ENCODE measurements around the gene NEU3.
"Not testable (repeated sequence)": the region's sequence is repeated elsewhere in the genome, so short reads cannot be mapped to it uniquely, and the experiment has no call there.

Gene NEU3

DNA sequence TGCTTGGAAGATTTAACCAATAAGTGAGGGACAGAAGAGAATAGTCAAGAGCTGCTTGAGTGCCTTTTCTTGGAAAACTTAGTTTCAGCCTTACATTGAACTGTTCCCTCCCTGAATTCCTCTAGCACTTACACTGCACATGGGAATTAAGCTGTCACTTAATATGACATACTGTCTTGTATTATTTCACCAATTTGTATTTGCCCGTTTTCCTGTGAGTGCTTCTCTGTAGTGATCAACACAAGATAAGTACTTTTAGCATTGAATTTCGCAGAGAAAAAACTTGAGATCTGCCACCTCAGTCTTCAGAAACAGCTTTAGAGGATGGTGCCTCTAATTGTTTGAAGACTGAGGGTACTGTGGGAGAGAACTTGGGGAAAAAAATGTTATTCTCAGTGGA, 36.0 kb upstream of the NEU3 start:
- no peaks in the 10 kb centered on the region for H3K9me3 ChIP-seq (ENCODE audit: control insufficient read depth in 5 of 5, low read length in 5 of 5)
- no peaks in the 10 kb centered on the region for H3K27me3 ChIP-seq (ENCODE audit: control insufficient read depth in 5 of 5, insufficient read depth in 4 of 5, low read length in 5 of 5)
- H3K27ac ChIP-seq (ENCODE audit: low read depth, low read length): no peak overlapping the region
- peak overlapping the region in 1 of 5 donors; percentile 53 for H3K9ac ChIP-seq (ENCODE audit: low read length in 5 of 5)
- H3K4me3 ChIP-seq (ENCODE audit: low read depth in 1 of 5, low read length in 5 of 5): no peak overlapping the region
- H3K4me1 ChIP-seq (ENCODE audit: control insufficient read depth in 5 of 5, insufficient read depth in 5 of 5, low read length in 5 of 5): peaks cover 2 to 37% (median 30%) of the 10 kb centered on the region in 5 donors
- peaks cover 0 to 11% (median 3%) of the 10 kb centered on the region in 5 donors for H3K36me3 ChIP-seq (ENCODE audit: control insufficient read depth in 5 of 5, insufficient read depth in 5 of 5, low read length in 5 of 5)

- Histone ChIP-seq H3K9me3 (ENCODE audit: control insufficient read depth in 5 of 5, low read length in 5 of 5) (no peaks in the 10 kb centered on the region), H3K27me3 (ENCODE audit: control insufficient read depth in 5 of 5, insufficient read depth in 4 of 5, low read length in 5 of 5) (no peaks in the 10 kb centered on the region), H3K27ac (ENCODE audit: low read depth, low read length) (no peak overlapping the region), H3K9ac (ENCODE audit: low read length in 5 of 5) (no peak overlapping the region), H3K4me1 (ENCODE audit: control insufficient read depth in 5 of 5, insufficient read depth in 5 of 5, low read length in 5 of 5) (peaks cover 0 to 36% (median 32%) of the 10 kb centered on the region in 5 donors), H3K36me3 (ENCODE audit: control insufficient read depth in 5 of 5, insufficient read depth in 5 of 5, low read length in 5 of 5) (peaks cover 0 to 11% (median 3%) of the 10 kb centered on the region in 5 donors), H3K4me3 (ENCODE audit: low read depth in 1 of 5, low read length in 5 of 5) (no peak overlapping the region)
Measured at GRCh38 chr11:74953451-74953850, 35.3 kb upstream of the NEU3 start.

- H3K4me3 ChIP-seq (ENCODE audit: low read depth in 1 of 5, low read length in 5 of 5): no peak overlapping the region
- H3K27me3 ChIP-seq (ENCODE audit: control insufficient read depth in 5 of 5, insufficient read depth in 4 of 5, low read length in 5 of 5): no peaks in the 10 kb centered on the region
- H3K27ac ChIP-seq (ENCODE audit: low read depth, low read length): no peak overlapping the region
- peaks cover 0 to 11% (median 3%) of the 10 kb centered on the region in 5 donors for H3K36me3 ChIP-seq (ENCODE audit: control insufficient read depth in 5 of 5, insufficient read depth in 5 of 5, low read length in 5 of 5)
- H3K9ac ChIP-seq (ENCODE audit: low read length in 5 of 5): no peak overlapping the region
- peaks cover 0 to 39% (median 32%) of the 10 kb centered on the region in 5 donors for H3K4me1 ChIP-seq (ENCODE audit: control insufficient read depth in 5 of 5, insufficient read depth in 5 of 5, low read length in 5 of 5)
- H3K9me3 ChIP-seq (ENCODE audit: control insufficient read depth in 5 of 5, low read length in 5 of 5): no peaks in the 10 kb centered on the region
Measured at GRCh38 chr11:74954199-74954598, 34.5 kb upstream of the NEU3 start.

- peaks cover 0 to 21% (median 10%) of the 10 kb centered on the region in 5 donors for H3K4me1 ChIP-seq (ENCODE audit: control insufficient read depth in 5 of 5, insufficient read depth in 5 of 5, low read length in 5 of 5)
- H3K27me3 ChIP-seq (ENCODE audit: control insufficient read depth in 5 of 5, insufficient read depth in 4 of 5, low read length in 5 of 5): no peaks in the 10 kb centered on the region
- H3K36me3 ChIP-seq (ENCODE audit: control insufficient read depth in 5 of 5, insufficient read depth in 5 of 5, low read length in 5 of 5): peaks cover 0 to 11% (median 3%) of the 10 kb centered on the region in 5 donors
- no peak overlapping the region for H3K27ac ChIP-seq (ENCODE audit: low read depth, low read length)
- H3K9me3 ChIP-seq (ENCODE audit: control insufficient read depth in 5 of 5, low read length in 5 of 5): no peaks in the 10 kb centered on the region
- H3K9ac ChIP-seq (ENCODE audit: low read length in 5 of 5): peak overlapping the region in 1 of 5 donors; percentile 13
- no peak overlapping the region for H3K4me3 ChIP-seq (ENCODE audit: low read depth in 1 of 5, low read length in 5 of 5)
Measured at GRCh38 chr11:74956397-74957015, 32.2 kb upstream of the NEU3 start.

DNA sequence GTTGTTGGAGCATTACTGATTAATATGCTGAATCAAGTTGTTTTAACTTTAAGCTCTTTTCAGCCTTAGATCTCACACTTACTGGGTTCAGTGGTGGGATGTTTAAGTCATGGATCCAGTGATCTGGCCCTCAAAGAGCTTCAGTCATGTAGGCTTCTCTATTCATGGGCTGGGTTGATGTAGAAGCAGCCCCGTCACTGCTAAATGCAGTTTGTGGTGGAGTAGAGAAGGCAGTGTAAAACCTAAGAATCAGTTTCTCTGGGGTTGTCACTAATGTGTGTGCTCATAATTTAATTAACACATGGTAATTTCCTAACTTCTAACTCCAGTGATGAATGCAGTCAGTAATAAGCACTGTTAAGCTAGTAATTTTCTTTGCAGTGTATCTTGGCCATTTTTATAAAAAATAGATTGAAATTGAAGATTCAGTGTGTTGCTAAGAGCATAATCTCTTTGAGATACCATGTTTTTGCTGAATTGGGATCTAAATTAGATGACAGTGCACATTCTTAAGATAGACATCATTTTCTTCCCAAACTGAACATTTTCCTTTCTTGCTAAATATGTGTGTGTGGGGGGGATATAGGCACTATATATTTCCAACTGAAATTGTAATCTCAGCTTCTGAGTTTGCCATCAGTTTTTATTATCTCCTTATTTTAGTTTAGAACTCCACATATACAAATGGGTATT, 30.6 kb upstream of the NEU3 start:
- no peaks in the 10 kb centered on the region for H3K9me3 ChIP-seq (ENCODE audit: control insufficient read depth in 5 of 5, low read length in 5 of 5)
- H3K4me1 ChIP-seq (ENCODE audit: control insufficient read depth in 5 of 5, insufficient read depth in 5 of 5, low read length in 5 of 5): peaks cover 0 to 12% (median 9%) of the 10 kb centered on the region in 5 donors
- H3K9ac ChIP-seq (ENCODE audit: low read length in 5 of 5): no peak overlapping the region
- H3K27me3 ChIP-seq (ENCODE audit: control insufficient read depth in 5 of 5, insufficient read depth in 4 of 5, low read length in 5 of 5): no peaks in the 10 kb centered on the region
- no peak overlapping the region for H3K27ac ChIP-seq (ENCODE audit: low read depth, low read length)
- H3K36me3 ChIP-seq (ENCODE audit: control insufficient read depth in 5 of 5, insufficient read depth in 5 of 5, low read length in 5 of 5): peaks cover 0 to 8% (median 2%) of the 10 kb centered on the region in 5 donors
- no peak overlapping the region for H3K4me3 ChIP-seq (ENCODE audit: low read depth in 1 of 5, low read length in 5 of 5)

GRCh38 chr11:74960128-74960527, 28.6 kb upstream of the NEU3 start:
- not testable (repeated sequence) for H3K27me3 ChIP-seq (ENCODE audit: control insufficient read depth in 5 of 5, insufficient read depth in 4 of 5, low read length in 5 of 5); H3K4me3 ChIP-seq (ENCODE audit: low read depth in 1 of 5, low read length in 5 of 5); H3K9me3 ChIP-seq (ENCODE audit: control insufficient read depth in 5 of 5, low read length in 5 of 5); H3K27ac ChIP-seq (ENCODE audit: low read depth, low read length); H3K9ac ChIP-seq (ENCODE audit: low read length in 5 of 5); H3K36me3 ChIP-seq (ENCODE audit: control insufficient read depth in 5 of 5, insufficient read depth in 5 of 5, low read length in 5 of 5)
- peaks cover 0 to 12% (median 9%) of the 10 kb centered on the region in 5 donors for H3K4me1 ChIP-seq (ENCODE audit: control insufficient read depth in 5 of 5, insufficient read depth in 5 of 5, low read length in 5 of 5)

DNA sequence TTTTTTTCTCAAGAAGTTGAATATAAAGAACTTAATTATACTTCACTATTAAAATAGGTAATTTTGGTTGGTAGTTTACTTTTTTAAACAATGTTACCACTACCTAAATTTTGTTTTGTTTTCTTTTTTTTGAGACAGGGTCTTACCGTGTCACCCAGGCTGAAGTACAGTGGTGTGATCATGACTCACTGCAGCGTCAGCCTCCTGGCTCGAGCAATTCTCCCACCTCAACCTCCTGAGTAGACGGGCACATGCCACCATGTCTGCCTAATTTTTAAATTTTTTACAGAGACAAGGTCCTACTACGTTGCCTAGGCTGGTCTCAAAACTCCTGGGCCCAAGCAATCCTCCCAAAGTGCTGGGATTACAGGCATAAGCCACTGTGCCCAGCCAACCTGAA, 22.1 kb upstream of the NEU3 start:
- no peak overlapping the region for H3K27ac ChIP-seq (ENCODE audit: low read depth, low read length)
- no peaks in the 10 kb centered on the region for H3K4me1 ChIP-seq (ENCODE audit: control insufficient read depth in 5 of 5, insufficient read depth in 5 of 5, low read length in 5 of 5)
- peaks cover 18 to 41% (median 19%) of the 10 kb centered on the region in 5 donors for H3K36me3 ChIP-seq (ENCODE audit: control insufficient read depth in 5 of 5, insufficient read depth in 5 of 5, low read length in 5 of 5)

DNA sequence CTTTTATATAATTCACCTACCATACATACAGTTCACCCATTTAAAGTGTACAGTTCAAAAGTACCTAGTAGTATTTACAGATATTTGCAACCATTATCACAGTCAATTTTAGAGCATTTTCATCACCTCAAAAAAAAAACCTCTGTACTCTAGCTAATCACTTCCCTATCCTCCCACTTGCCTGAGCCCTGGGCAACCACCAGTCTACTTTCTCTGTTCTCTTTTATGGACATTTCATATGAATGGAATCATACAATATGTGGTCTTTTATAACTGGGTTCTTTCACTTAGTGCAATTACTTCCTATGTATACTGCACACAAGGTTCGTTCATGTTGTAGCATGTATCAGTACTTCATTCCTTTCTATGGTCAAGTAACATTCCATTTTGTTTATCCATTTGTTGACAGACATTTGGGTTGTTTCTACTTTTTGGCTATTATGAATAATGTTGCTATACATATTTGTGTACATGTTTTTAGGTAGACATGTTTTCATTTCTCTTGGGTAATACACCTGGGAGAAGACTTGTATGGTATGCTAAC, 17.8 kb upstream of the NEU3 start:
- H3K9ac ChIP-seq (ENCODE audit: low read length in 5 of 5): no peak overlapping the region
- H3K27me3 ChIP-seq (ENCODE audit: control insufficient read depth in 5 of 5, insufficient read depth in 4 of 5, low read length in 5 of 5): no peaks in the 10 kb centered on the region
- no peak overlapping the region for H3K4me3 ChIP-seq (ENCODE audit: low read depth in 1 of 5, low read length in 5 of 5)
- H3K27ac ChIP-seq (ENCODE audit: low read depth, low read length): no peak overlapping the region
- peaks cover 37 to 74% (median 51%) of the 10 kb centered on the region in 5 donors for H3K36me3 ChIP-seq (ENCODE audit: control insufficient read depth in 5 of 5, insufficient read depth in 5 of 5, low read length in 5 of 5)
- H3K4me1 ChIP-seq (ENCODE audit: control insufficient read depth in 5 of 5, insufficient read depth in 5 of 5, low read length in 5 of 5): no peaks in the 10 kb centered on the region
- H3K9me3 ChIP-seq (ENCODE audit: control insufficient read depth in 5 of 5, low read length in 5 of 5): no peaks in the 10 kb centered on the region

More for the DNA sequence above, 22.1 kb upstream of the NEU3 start:
- no peak overlapping the region for H3K9ac ChIP-seq (ENCODE audit: low read length in 5 of 5)
- no peaks in the 10 kb centered on the region for H3K9me3 ChIP-seq (ENCODE audit: control insufficient read depth in 5 of 5, low read length in 5 of 5)
- no peaks in the 10 kb centered on the region for H3K27me3 ChIP-seq (ENCODE audit: control insufficient read depth in 5 of 5, insufficient read depth in 4 of 5, low read length in 5 of 5)
- no peak overlapping the region for H3K4me3 ChIP-seq (ENCODE audit: low read depth in 1 of 5, low read length in 5 of 5)

DNA sequence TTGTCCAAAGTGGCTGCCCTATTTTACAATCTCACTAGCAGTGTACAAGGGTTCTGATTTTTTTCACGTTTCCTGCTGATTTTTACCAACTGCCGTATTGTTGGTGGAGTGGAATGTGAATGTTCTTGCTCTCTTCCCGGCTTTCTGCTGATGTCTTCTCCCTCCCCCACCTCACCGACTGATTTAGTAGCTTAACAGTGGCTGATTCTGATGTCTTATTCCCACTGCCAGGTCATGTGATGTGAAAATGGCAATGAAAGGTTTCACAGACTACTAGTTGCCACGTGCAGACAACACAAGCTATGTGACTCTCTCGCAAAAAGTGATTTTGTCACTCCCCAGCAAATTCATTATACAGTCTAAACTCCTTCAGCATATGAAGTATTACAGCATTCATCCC, 17.3 kb upstream of the NEU3 start:
- Histone ChIP-seq H3K36me3 (ENCODE audit: control insufficient read depth in 5 of 5, insufficient read depth in 5 of 5, low read length in 5 of 5) (peaks cover 42 to 75% (median 55%) of the 10 kb centered on the region in 5 donors), H3K9me3 (ENCODE audit: control insufficient read depth in 5 of 5, low read length in 5 of 5) (no peaks in the 10 kb centered on the region), H3K27me3 (ENCODE audit: control insufficient read depth in 5 of 5, insufficient read depth in 4 of 5, low read length in 5 of 5) (no peaks in the 10 kb centered on the region), H3K4me1 (ENCODE audit: control insufficient read depth in 5 of 5, insufficient read depth in 5 of 5, low read length in 5 of 5) (no peaks in the 10 kb centered on the region), H3K4me3 (ENCODE audit: low read depth in 1 of 5, low read length in 5 of 5) (no peak overlapping the region), H3K27ac (ENCODE audit: low read depth, low read length) (no peak overlapping the region), H3K9ac (ENCODE audit: low read length in 5 of 5) (no peak overlapping the region)

DNA sequence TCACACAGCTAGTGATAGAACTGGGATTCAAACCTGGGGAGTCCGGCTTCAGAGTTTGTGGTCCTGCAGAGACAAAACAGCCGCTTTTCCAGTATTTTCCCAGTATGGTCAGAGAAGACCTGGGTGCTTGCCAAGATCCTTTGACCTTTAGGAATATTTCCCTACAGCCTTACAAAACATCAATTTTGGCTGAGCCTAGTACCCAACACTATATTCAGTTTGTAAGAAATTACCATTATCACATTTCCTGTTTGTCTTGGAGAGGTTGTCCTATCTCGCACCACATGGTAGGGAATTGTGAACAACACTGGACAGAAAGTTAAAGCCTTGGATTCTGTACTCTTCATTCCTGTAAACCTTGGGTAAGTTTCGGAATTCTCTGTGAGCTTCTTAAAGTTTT, 10.7 kb upstream of the NEU3 start:
- H3K4me1 ChIP-seq (ENCODE audit: control insufficient read depth in 5 of 5, insufficient read depth in 5 of 5, low read length in 5 of 5): no peaks in the 10 kb centered on the region
- no peaks in the 10 kb centered on the region for H3K9me3 ChIP-seq (ENCODE audit: control insufficient read depth in 5 of 5, low read length in 5 of 5)
- no peaks in the 10 kb centered on the region for H3K27me3 ChIP-seq (ENCODE audit: control insufficient read depth in 5 of 5, insufficient read depth in 4 of 5, low read length in 5 of 5)
- peaks cover 31 to 53% (median 42%) of the 10 kb centered on the region in 5 donors for H3K36me3 ChIP-seq (ENCODE audit: control insufficient read depth in 5 of 5, insufficient read depth in 5 of 5, low read length in 5 of 5)
- H3K4me3 ChIP-seq (ENCODE audit: low read depth in 1 of 5, low read length in 5 of 5): no peak overlapping the region
- no peak overlapping the region for H3K9ac ChIP-seq (ENCODE audit: low read length in 5 of 5)
- H3K27ac ChIP-seq (ENCODE audit: low read depth, low read length): no peak overlapping the region

Data from subcutaneous abdominal adipose tissue (tissue), 5 donors.